Keratinocyte (primary cell): ENCODE data around the gene ASB12. TPM values are rescaled to one million over a fixed set of nuclear protein-coding genes. Genes with fewer than 3 reads are reported as not detected.

Source experiments
- DNase-seq: peaks from one replicate; pipeline ENCODE4 v3.0.0-alpha.2; 2011; ENCODE audit warnings: low read depth, missing footprints, low spot score
- FAIRE-seq: peaks from 2 replicates; lab custom pipeline; 2011; peaks lifted over from hg19 to GRCh38; lab: Jason Lieb, UNC
- H2AFZ ChIP-seq: 2 replicates; pipeline ENCODE4 v1.6.0; 2012; ENCODE audit warnings: low read length, control low read depth, inconsistent platforms; ENCODE audit not compliant: control insufficient read depth
- H3K27ac ChIP-seq: 2 replicates; pipeline ENCODE4 v1.5.1; 2011; ENCODE audit warnings: low read length; ENCODE audit not compliant: control insufficient read depth, insufficient read depth
- H3K27me3 ChIP-seq: 3 replicates; pipeline ENCODE4 v1.6.0; 2011; ENCODE audit warnings: low read length; ENCODE audit not compliant: control insufficient read depth, insufficient read depth; ENCODE audit errors: extremely low read depth
- H3K36me3 ChIP-seq, 2 experiments: 2 replicates in 1 of 2; 3 replicates in 1 of 2; pipeline ENCODE4 v1.5.1; 2011; ENCODE audit warnings: low read length in 2 of 2, mild to moderate bottlenecking in 1 of 2; ENCODE audit not compliant: control insufficient read depth in 2 of 2, insufficient read depth in 2 of 2; ENCODE audit errors: extremely low read depth in 1 of 2
- H3K4me1 ChIP-seq: 3 replicates; pipeline ENCODE4 v1.5.1; 2011; ENCODE audit warnings: low read length; ENCODE audit not compliant: control insufficient read depth, insufficient read depth; ENCODE audit errors: extremely low read depth
- H3K4me2 ChIP-seq: 3 replicates; pipeline ENCODE4 v1.6.0; 2011; ENCODE audit warnings: low read depth, low read length; ENCODE audit not compliant: control insufficient read depth, insufficient read depth; ENCODE audit errors: extremely low read depth
- H3K4me3 ChIP-seq, 3 experiments: fragments of 200-600 bp in 1 of 3; sonication (generic) in 1 of 3; 2 replicates in 2 of 3; 3 replicates in 1 of 3; pipeline ENCODE4 v1.5.1; 2011 to 2016; ENCODE audit warnings: low read length in 3 of 3, mild to moderate bottlenecking in 3 of 3, control low read depth in 2 of 3, inconsistent platforms in 1 of 3, low read depth in 1 of 3, mixed read lengths in 1 of 3, mixed run types in 1 of 3, moderate library complexity in 1 of 3; ENCODE audit not compliant: control insufficient read depth in 2 of 3, insufficient read depth in 2 of 3; ENCODE audit errors: extremely low read depth in 1 of 3
- H3K79me2 ChIP-seq: 2 replicates; pipeline ENCODE4 v1.6.0; 2012; ENCODE audit warnings: low read length; ENCODE audit not compliant: control insufficient read depth, insufficient read depth
- H3K9ac ChIP-seq: 3 replicates; pipeline ENCODE4 v1.6.0; 2011; ENCODE audit warnings: low read length; ENCODE audit not compliant: control insufficient read depth, insufficient read depth; ENCODE audit errors: extremely low read depth
- H3K9me1 ChIP-seq: 3 replicates; pipeline ENCODE4 v1.6.0; 2011; ENCODE audit warnings: low read length; ENCODE audit not compliant: control insufficient read depth, insufficient read depth; ENCODE audit errors: extremely low read depth
- H3K9me3 ChIP-seq: 2 replicates; pipeline ENCODE4 v1.5.1; 2012; ENCODE audit warnings: low read depth, low read length; ENCODE audit not compliant: control insufficient read depth
- H4K20me1 ChIP-seq: 3 replicates; pipeline ENCODE4 v1.6.0; 2011; ENCODE audit warnings: low read length; ENCODE audit not compliant: control insufficient read depth, insufficient read depth; ENCODE audit errors: extremely low read depth
- EZH2 ChIP-seq: IDR thresholded peaks from one replicate; pipeline ENCODE4 v1.6.1; 2012; ENCODE audit warnings: inconsistent platforms, mild to moderate bottlenecking, low read length, moderate library complexity
- dilution Hi-C: fragments of 300-500 bp; cut with MboI; formaldehyde crosslinking; loops from one replicate; pipeline ENCODE4 v1.7.0; 2020; ENCODE audit warnings: low sequenced_read_pairs; ENCODE audit not compliant: extremely low pct_ligation_motif_present
- polyA plus RNA-seq, 5 experiments: library from polyadenylated mRNA; depleted of rRNA in 3 of 5; stranded (reverse) in 3 of 5; stranded (forward) in 1 of 5; unstranded in 1 of 5; fragments of >200 nt; gene quantifications; 1 replicate in 1 of 5; 2 replicates in 3 of 5; 3 replicates in 1 of 5; pipeline versions ENCODE4 v1.2.1 to v1.2.3, GENCODE V29; 2011 to 2012; ENCODE audit warnings: missing spikeins in 2 of 5, low read depth in 1 of 5, low replicate concordance in 1 of 5
- TF ChIP-seq, protein P1 (sequence below), 3 experiments: IDR thresholded peaks in 1 of 3; conservative IDR thresholded peaks in 1 of 3; optimal IDR thresholded peaks in 1 of 3; 2 replicates in 2 of 3; 3 replicates in 1 of 3; pipeline versions ENCODE3 to v1.5.1; 2011; ENCODE audit warnings: low read length in 3 of 3, mild to moderate bottlenecking in 3 of 3, moderate library complexity in 2 of 3, control low read depth in 1 of 3, inconsistent platforms in 1 of 3; ENCODE audit not compliant: insufficient read depth in 2 of 3; ENCODE audit errors: extremely low read depth in 1 of 3

ASB12 gene
- polyA plus RNA-seq, 1 donor (not counting 4 experiments of a cell fraction or from before 2014, with no cell fraction given): not detected

DNA sequence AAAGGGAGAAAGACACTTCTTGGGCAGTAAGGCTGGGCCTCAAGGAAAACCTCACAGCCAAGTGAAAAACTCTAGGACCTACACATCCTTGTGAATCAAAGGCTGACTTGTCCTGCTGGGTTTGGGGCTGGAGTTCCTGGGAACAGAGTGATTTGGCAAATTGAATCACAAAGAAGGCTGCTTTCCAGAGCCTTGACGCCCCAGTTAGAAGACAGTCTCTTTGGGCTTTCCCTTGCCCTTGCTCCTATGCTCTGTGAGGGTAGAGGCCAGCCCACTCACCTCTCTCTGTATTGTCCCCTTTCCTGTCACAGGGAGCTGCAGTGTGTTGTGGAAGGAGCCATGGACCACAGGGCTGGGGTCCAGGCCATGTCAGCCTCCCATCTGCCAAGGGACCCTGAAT lies 34.5 kb downstream of the ASB12 start:
- H3K9ac ChIP-seq: no peak overlapping the region
- no peak for DNase-seq
- no peaks in the 10 kb centered on the region for H3K4me1 ChIP-seq
- H3K4me3 ChIP-seq: no peak overlapping the region
- dilution Hi-C loops: no loop called here
- H3K27me3 ChIP-seq: no peaks in the 10 kb centered on the region
- peaks cover 0 to 1% of the 10 kb centered on the region in 2 experiments for H3K36me3 ChIP-seq
- H3K79me2 ChIP-seq: no peaks in the 10 kb centered on the region
- no peak for TF ChIP-seq EZH2
- TF ChIP-seq, protein P1, sequence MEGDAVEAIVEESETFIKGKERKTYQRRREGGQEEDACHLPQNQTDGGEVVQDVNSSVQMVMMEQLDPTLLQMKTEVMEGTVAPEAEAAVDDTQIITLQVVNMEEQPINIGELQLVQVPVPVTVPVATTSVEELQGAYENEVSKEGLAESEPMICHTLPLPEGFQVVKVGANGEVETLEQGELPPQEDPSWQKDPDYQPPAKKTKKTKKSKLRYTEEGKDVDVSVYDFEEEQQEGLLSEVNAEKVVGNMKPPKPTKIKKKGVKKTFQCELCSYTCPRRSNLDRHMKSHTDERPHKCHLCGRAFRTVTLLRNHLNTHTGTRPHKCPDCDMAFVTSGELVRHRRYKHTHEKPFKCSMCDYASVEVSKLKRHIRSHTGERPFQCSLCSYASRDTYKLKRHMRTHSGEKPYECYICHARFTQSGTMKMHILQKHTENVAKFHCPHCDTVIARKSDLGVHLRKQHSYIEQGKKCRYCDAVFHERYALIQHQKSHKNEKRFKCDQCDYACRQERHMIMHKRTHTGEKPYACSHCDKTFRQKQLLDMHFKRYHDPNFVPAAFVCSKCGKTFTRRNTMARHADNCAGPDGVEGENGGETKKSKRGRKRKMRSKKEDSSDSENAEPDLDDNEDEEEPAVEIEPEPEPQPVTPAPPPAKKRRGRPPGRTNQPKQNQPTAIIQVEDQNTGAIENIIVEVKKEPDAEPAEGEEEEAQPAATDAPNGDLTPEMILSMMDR (optimal IDR thresholded peaks at IDR 0.05 in 1 of 3, IDR thresholded peaks at IDR 0.05 in 1 of 3, conservative IDR thresholded peaks at IDR 0.05 in 1 of 3; ENCODE audit: extremely low read depth in 1 of 3, insufficient read depth in 2 of 3, low read length in 3 of 3): no peak
- H3K27ac ChIP-seq: no peak overlapping the region
- H3K4me2 ChIP-seq: no peak overlapping the region
- no peak for FAIRE-seq
- no peak overlapping the region for H2AFZ ChIP-seq
- no peaks in the 10 kb centered on the region for H4K20me1 ChIP-seq
- no peaks in the 10 kb centered on the region for H3K9me1 ChIP-seq
- no peaks in the 10 kb centered on the region for H3K9me3 ChIP-seq

DNA sequence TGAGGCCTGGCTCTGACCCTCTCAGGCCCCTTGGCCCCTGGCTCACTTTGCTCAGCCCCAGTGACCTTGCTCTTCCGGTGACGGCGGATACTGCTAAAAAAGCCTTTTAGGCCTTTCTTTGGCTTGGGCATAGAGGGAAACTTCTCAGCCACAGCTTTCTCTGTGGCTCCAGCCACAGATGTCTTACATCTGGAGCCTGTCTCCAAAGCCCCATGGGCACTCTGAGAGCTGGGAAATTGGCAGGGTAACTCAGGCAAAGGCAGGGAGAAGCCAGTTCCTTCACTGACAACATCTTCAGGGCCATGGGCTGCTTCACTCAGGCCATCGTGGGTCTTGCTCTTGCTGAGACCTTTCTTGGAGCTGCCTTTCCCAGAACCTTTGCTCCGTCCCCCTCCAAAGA lies 37.7 kb downstream of the ASB12 start:
- Histone ChIP-seq H3K4me3 (no peak overlapping the region), H3K9me3 (no peaks in the 10 kb centered on the region), H3K4me1 (no peaks in the 10 kb centered on the region), H3K27ac (no peak overlapping the region), H2AFZ (no peak overlapping the region), H3K9ac (no peak overlapping the region), H3K79me2 (no peaks in the 10 kb centered on the region), H4K20me1 (no peaks in the 10 kb centered on the region), H3K9me1 (no peaks in the 10 kb centered on the region), H3K36me3 (peaks cover 0 to 1% of the 10 kb centered on the region in 2 experiments), H3K4me2 (no peak overlapping the region), H3K27me3 (no peaks in the 10 kb centered on the region)
- dilution Hi-C loops: no loop called here
- DNase-seq (no peak), FAIRE-seq (no peak)
- TF ChIP-seq EZH2: no peak
- TF ChIP-seq, protein P1 (optimal IDR thresholded peaks at IDR 0.05 in 1 of 3, IDR thresholded peaks at IDR 0.05 in 1 of 3, conservative IDR thresholded peaks at IDR 0.05 in 1 of 3; ENCODE audit: extremely low read depth in 1 of 3, insufficient read depth in 2 of 3, low read length in 3 of 3): no peak
